CD4-positive, alpha-beta T cell treated with Interleukin-15 for 4 hours (primary cell): ENCODE data around the gene PLEKHA7.
"Not testable (repeated sequence)": the region's sequence is repeated elsewhere in the genome, so short reads cannot be mapped to it uniquely, and the experiment has no call there.

Source experiments
- DNase-seq: peaks from one replicate; pipeline ENCODE4 v3.0.0-alpha.2; 2020; ENCODE audit warnings: low spot score

Gene PLEKHA7

GRCh38 chr11:16942911-16943310, 71.3 kb downstream of the PLEKHA7 start:
- DNase-seq = no peak

- no peak for DNase-seq
Observed at GRCh38 chr11:16942342-16942741, 71.9 kb downstream of the PLEKHA7 start.

- DNase-seq = no peak
Observed at GRCh38 chr11:16941935-16942334, 72.3 kb downstream of the PLEKHA7 start.

- DNase-seq = no peak
Observed at GRCh38 chr11:16938061-16938460, 76.2 kb downstream of the PLEKHA7 start.

- DNase-seq = no peak
Observed at GRCh38 chr11:16936643-16937042, 77.6 kb downstream of the PLEKHA7 start.

- no peak for DNase-seq
Observed at GRCh38 chr11:16935518-16936302, 78.5 kb downstream of the PLEKHA7 start.

- no peak for DNase-seq
Observed at GRCh38 chr11:16933756-16934603, 80.2 kb downstream of the PLEKHA7 start.

- DNase-seq = no peak
Observed at GRCh38 chr11:16933291-16933690, 80.9 kb downstream of the PLEKHA7 start.

- DNase-seq = no peak
Observed at GRCh38 chr11:16928044-16928443, 86.2 kb downstream of the PLEKHA7 start.

GRCh38 chr11:16926883-16927626, 87.2 kb downstream of the PLEKHA7 start:
- DNase-seq = no peak

- no peak for DNase-seq
Observed at GRCh38 chr11:16925561-16926065, 88.6 kb downstream of the PLEKHA7 start.

- no peak for DNase-seq
Observed at GRCh38 chr11:16924826-16925560, 89.2 kb downstream of the PLEKHA7 start.

- no peak for DNase-seq
Observed at GRCh38 chr11:16924462-16924825, 89.8 kb downstream of the PLEKHA7 start.

- DNase-seq = no peak
Observed at GRCh38 chr11:16923987-16924386, 90.2 kb downstream of the PLEKHA7 start.

- DNase-seq = no peak
Observed at GRCh38 chr11:16921668-16922067, 92.5 kb downstream of the PLEKHA7 start.

GRCh38 chr11:16921019-16921418, 93.2 kb downstream of the PLEKHA7 start:
- DNase-seq = no peak

GRCh38 chr11:16920559-16920958, 93.7 kb downstream of the PLEKHA7 start:
- no peak for DNase-seq

GRCh38 chr11:16918543-16919182, 95.6 kb downstream of the PLEKHA7 start:
- DNase-seq = not testable (repeated sequence)

- DNase-seq = no peak
Observed at GRCh38 chr11:16917941-16918340, 96.3 kb downstream of the PLEKHA7 start.

- DNase-seq = no peak
Observed at GRCh38 chr11:16912692-16913111, 101.5 kb downstream of the PLEKHA7 start.

- no peak for DNase-seq
Observed at GRCh38 chr11:16911658-16912057, 102.6 kb downstream of the PLEKHA7 start.
